A549 (cell line): Measurements from ENCODE around the gene HOXC11.

Experiments
- HDAC2 ChIP-seq: fragments of 200-600 bp; sonication (generic); IDR thresholded peaks from 2 replicates; pipeline ENCODE4 v1.6.1; 2016
- JUN ChIP-seq, 2 experiments: fragments of >200 bp; sonication (Bioruptor Twin); formaldehyde crosslinking; IDR thresholded peaks; 2 replicates in 1 of 2; 3 replicates in 1 of 2; pipeline ENCODE4 v1.6.1; 2016 to 2017
- POLR2A ChIP-seq: IDR thresholded peaks from 2 replicates; pipeline ENCODE4 v1.6.1; 2012; ENCODE audit warnings: mild to moderate bottlenecking, low read length
- RCOR1 ChIP-seq: fragments of 150-350 bp; IDR thresholded peaks from 2 replicates; pipeline ENCODE4 v1.6.1; 2014; ENCODE audit warnings: antibody characterized with exemption, low read length, low read depth
- RFX5 ChIP-seq: fragments of 450-650 bp; IDR thresholded peaks from 2 replicates; pipeline ENCODE4 v1.7.1; 2014; ENCODE audit warnings: antibody characterized with exemption, mild to moderate bottlenecking, moderate library complexity
- TP53 ChIP-seq: fragments of 250-450 bp; sonication (Bioruptor Pico); IDR thresholded peaks from 2 replicates; pipeline ENCODE4 v1.5.0; 2021; ENCODE audit warnings: mild to moderate bottlenecking, moderate library complexity
- ZFP36 ChIP-seq: fragments of 450-650 bp; IDR thresholded peaks from 2 replicates; pipeline ENCODE4 v1.6.1; 2014; ENCODE audit warnings: borderline replicate concordance; ENCODE audit not compliant: partially characterized antibody
- ZSCAN20 ChIP-seq: fragments of 250-450 bp; sonication (Bioruptor Pico); IDR thresholded peaks from 2 replicates; pipeline ENCODE4 v1.8.0; 2022; ENCODE audit warnings: mild to moderate bottlenecking, moderate library complexity
- TF ChIP-seq, protein P1 (sequence below): fragments of >200 bp; sonication (Bioruptor Twin); formaldehyde crosslinking; IDR thresholded peaks from 3 replicates; pipeline ENCODE4 v1.5.1; 2016
- TF ChIP-seq, protein P2 (sequence below): IDR thresholded peaks from 2 replicates; pipeline ENCODE4 v1.6.1; 2012; ENCODE audit warnings: low read depth, borderline replicate concordance
- TF ChIP-seq, protein P3 (sequence below): IDR thresholded peaks from 2 replicates; pipeline ENCODE4 v1.6.1; 2012
- TF ChIP-seq, protein P4 (sequence below): IDR thresholded peaks from 2 replicates; pipeline ENCODE4 v1.6.1; 2012
- TF ChIP-seq, protein P5 (sequence below): fragments of >200 bp; sonication (Bioruptor Twin); formaldehyde crosslinking; IDR thresholded peaks from 2 replicates; pipeline ENCODE4 v1.6.1; 2016

DNA sequence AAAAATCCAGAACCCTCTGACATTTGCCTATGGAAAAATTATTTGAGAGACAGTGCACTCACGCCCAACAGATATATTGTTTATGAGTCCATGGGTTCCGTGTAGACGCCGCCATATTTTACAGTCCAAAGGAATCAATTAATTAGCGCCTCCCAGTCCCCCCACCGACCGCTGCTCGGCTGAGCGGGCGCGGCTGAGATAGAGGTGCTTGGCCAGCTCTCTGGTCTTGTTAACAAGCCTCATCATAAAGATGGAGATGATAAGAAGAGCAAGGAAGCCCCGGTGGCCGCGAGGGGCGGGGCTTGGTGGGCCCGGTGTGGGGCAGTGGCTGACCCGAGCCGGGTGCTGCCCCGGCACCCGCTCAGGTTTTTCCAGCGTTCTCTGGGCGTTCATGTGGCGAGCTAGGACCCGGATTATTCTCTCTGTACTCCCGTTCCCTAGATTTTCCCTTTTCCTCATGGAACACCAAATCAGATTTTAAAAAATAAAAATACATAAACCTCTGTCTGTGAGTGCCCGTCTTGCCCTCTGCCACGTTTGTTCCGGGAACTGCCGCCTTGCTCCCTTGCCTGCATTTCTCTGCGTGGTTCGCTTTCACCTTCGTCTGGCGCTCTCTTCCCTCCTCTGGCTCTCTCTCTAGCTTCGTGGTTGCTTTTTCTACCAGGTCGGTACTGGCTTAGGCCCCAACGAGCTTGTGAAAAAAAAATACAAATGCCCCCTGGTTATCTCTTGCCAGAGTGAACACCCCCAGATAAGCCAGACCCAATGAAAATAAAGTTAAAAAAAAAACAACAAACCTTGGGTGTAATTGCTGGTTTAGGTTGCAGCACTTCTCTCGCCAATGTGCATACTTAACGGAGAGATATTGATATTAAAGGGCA, 9.3 kb upstream of the HOXC11 start:
- TF ChIP-seq, protein P1, sequence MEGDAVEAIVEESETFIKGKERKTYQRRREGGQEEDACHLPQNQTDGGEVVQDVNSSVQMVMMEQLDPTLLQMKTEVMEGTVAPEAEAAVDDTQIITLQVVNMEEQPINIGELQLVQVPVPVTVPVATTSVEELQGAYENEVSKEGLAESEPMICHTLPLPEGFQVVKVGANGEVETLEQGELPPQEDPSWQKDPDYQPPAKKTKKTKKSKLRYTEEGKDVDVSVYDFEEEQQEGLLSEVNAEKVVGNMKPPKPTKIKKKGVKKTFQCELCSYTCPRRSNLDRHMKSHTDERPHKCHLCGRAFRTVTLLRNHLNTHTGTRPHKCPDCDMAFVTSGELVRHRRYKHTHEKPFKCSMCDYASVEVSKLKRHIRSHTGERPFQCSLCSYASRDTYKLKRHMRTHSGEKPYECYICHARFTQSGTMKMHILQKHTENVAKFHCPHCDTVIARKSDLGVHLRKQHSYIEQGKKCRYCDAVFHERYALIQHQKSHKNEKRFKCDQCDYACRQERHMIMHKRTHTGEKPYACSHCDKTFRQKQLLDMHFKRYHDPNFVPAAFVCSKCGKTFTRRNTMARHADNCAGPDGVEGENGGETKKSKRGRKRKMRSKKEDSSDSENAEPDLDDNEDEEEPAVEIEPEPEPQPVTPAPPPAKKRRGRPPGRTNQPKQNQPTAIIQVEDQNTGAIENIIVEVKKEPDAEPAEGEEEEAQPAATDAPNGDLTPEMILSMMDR: no peak
- TF ChIP-seq, protein P2, sequence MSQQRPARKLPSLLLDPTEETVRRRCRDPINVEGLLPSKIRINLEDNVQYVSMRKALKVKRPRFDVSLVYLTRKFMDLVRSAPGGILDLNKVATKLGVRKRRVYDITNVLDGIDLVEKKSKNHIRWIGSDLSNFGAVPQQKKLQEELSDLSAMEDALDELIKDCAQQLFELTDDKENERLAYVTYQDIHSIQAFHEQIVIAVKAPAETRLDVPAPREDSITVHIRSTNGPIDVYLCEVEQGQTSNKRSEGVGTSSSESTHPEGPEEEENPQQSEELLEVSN: no peak
- TF ChIP-seq HDAC2 (no peak), JUN (IDR thresholded peaks at IDR 0.05) (no peak), RCOR1 (no peak), RFX5 (no peak), ZFP36 (no peak), ZSCAN20 (CRISPR knock-in tag) (no peak), TP53 (CRISPR knock-in tag) (no peak), POLR2A (no peak)
- TF ChIP-seq, protein P3, sequence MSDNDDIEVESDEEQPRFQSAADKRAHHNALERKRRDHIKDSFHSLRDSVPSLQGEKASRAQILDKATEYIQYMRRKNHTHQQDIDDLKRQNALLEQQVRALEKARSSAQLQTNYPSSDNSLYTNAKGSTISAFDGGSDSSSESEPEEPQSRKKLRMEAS: no peak
- TF ChIP-seq, protein P4, sequence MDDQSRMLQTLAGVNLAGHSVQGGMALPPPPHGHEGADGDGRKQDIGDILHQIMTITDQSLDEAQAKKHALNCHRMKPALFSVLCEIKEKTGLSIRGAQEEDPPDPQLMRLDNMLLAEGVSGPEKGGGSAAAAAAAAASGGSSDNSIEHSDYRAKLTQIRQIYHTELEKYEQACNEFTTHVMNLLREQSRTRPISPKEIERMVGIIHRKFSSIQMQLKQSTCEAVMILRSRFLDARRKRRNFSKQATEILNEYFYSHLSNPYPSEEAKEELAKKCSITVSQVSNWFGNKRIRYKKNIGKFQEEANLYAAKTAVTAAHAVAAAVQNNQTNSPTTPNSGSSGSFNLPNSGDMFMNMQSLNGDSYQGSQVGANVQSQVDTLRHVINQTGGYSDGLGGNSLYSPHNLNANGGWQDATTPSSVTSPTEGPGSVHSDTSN: no peak
- TF ChIP-seq, protein P5, sequence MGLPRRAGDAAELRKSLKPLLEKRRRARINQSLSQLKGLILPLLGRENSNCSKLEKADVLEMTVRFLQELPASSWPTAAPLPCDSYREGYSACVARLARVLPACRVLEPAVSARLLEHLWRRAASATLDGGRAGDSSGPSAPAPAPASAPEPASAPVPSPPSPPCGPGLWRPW: no peak
